Endothelial cell (in vitro differentiated cells): ENCODE results near the gene SGSH. TPM values are rescaled to one million over a fixed set of nuclear protein-coding genes. Genes with fewer than 3 reads are reported as not detected.

Experiments used
- DNase-seq: peaks from one replicate; pipeline ENCODE4 v3.0.0; 2021; ENCODE audit warnings: low spot score
- H3K27ac Mint-ChIP-seq: one replicate; pipeline ENCODE4 v1.8.0; 2021; ENCODE audit warnings: mixed read lengths, inconsistent platforms; ENCODE audit not compliant: unreplicated experiment
- H3K27me3 Mint-ChIP-seq: one replicate; pipeline ENCODE4 v1.8.0; 2021; ENCODE audit warnings: mild to moderate bottlenecking, moderate library complexity, mixed read lengths, inconsistent platforms; ENCODE audit not compliant: unreplicated experiment
- H3K36me3 Mint-ChIP-seq: one replicate; pipeline ENCODE4 v1.8.0; 2021; ENCODE audit warnings: mild to moderate bottlenecking, low read depth, mixed read lengths, inconsistent platforms; ENCODE audit not compliant: unreplicated experiment
- H3K4me1 Mint-ChIP-seq: one replicate; pipeline ENCODE4 v1.8.0; 2021; ENCODE audit warnings: mild to moderate bottlenecking, mixed read lengths, inconsistent platforms; ENCODE audit not compliant: unreplicated experiment
- H3K4me3 Mint-ChIP-seq: one replicate; pipeline ENCODE4 v1.8.0; 2021; ENCODE audit warnings: mild to moderate bottlenecking, mixed read lengths, inconsistent platforms; ENCODE audit not compliant: unreplicated experiment
- H3K9me3 Mint-ChIP-seq: one replicate; pipeline ENCODE4 v1.8.0; 2021; ENCODE audit warnings: mixed read lengths, inconsistent platforms; ENCODE audit not compliant: unreplicated experiment
- total RNA-seq: library from RNA; stranded (reverse); fragmentation: NEBNext Ultra II Directional; extraction: Animal tissue kit (Norgen Biotek cat#: 25700); gene quantifications from one replicate; pipeline ENCODE4 v1.2.1, GENCODE V29; 2021; ENCODE audit not compliant: unreplicated experiment
- TF ChIP-seq, protein P1 (sequence below): fragments of 200-600 bp; sonication (generic); IDR thresholded peaks from one replicate; pipeline ENCODE4 v1.5.0; 2021; ENCODE audit warnings: antibody characterized with exemption; ENCODE audit not compliant: unreplicated experiment

Gene SGSH
- total RNA-seq, 1 donor from 2014 or later = 76.0 TPM

DNA sequence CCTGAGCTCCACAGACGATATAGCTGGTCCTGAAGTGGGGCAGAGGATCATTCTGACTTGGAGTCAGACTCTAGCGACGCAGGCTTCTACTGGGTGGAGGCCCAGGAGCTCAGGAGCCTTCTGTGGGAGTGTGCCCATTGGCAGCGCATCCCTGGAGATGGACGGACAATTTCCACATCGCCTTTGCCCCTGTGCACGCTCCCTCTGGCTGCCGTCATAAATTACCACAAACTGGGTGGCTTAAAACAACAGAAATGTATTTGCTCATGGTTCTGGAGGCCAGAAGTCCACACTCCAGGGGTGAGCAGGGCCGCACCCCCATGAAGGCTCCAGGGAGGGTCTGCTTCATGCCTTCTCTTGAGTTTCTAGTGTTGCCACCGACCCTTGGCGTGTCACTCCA is 43.4 kb downstream of the SGSH start:
- Mint-ChIP-seq H3K9me3 (no peaks in the 10 kb centered on the region), H3K27me3 (peaks cover 3% of the 10 kb centered on the region), H3K27ac (no peak overlapping the region), H3K4me3 (no peak overlapping the region), H3K4me1 (no peaks in the 10 kb centered on the region), H3K36me3 (no peaks in the 10 kb centered on the region)
- no peak for DNase-seq
- TF ChIP-seq, protein P1, sequence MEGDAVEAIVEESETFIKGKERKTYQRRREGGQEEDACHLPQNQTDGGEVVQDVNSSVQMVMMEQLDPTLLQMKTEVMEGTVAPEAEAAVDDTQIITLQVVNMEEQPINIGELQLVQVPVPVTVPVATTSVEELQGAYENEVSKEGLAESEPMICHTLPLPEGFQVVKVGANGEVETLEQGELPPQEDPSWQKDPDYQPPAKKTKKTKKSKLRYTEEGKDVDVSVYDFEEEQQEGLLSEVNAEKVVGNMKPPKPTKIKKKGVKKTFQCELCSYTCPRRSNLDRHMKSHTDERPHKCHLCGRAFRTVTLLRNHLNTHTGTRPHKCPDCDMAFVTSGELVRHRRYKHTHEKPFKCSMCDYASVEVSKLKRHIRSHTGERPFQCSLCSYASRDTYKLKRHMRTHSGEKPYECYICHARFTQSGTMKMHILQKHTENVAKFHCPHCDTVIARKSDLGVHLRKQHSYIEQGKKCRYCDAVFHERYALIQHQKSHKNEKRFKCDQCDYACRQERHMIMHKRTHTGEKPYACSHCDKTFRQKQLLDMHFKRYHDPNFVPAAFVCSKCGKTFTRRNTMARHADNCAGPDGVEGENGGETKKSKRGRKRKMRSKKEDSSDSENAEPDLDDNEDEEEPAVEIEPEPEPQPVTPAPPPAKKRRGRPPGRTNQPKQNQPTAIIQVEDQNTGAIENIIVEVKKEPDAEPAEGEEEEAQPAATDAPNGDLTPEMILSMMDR = no peak

DNA sequence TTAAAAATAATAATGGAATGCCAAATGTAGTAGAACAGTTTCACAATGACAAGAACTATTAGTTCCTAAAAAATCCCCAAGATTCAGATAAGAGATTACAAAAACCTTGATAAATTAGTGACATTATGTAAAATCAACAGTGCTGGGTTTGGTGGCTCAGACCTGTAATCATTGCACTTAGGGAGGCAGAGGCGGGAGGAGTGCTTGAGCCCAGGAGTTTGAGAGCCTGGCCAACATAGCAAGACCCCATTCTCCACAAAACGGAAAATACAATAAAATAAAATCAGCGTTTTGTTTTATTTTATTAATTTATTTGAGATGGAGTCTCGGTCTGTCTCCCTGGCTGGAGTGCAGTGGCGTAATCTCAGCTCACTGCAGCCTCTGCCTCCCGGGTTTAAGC is 46.2 kb downstream of the SGSH start:
- TF ChIP-seq, protein P1 = no peak
- DNase-seq = no peak
- Mint-ChIP-seq H3K4me1 (no peaks in the 10 kb centered on the region), H3K27me3 (peaks cover 10% of the 10 kb centered on the region), H3K27ac (no peak overlapping the region), H3K9me3 (no peaks in the 10 kb centered on the region), H3K4me3 (no peak overlapping the region), H3K36me3 (peaks cover 5% of the 10 kb centered on the region)

DNA sequence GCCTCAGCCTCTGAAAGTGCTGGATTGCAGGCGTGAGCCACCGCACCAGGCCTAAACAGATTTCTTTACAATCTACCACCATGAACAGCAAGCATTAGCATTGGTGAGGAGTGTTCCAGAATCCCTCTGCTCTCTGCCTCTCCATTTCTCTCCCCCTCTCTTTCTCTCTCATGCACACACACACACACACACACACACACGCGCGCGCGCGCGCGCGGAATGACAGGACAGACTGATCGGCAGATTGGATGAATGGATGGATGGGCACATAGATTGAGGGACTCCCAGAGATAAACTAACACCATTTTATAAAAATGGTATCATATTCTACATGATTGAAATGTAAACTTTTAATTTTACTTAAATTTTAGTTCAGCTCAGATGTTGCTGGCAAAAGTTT is 47.0 kb downstream of the SGSH start:
- Mint-ChIP-seq H3K27ac (no peak overlapping the region), H3K4me1 (no peaks in the 10 kb centered on the region), H3K36me3 (peaks cover 6% of the 10 kb centered on the region), H3K9me3 (no peaks in the 10 kb centered on the region), H3K4me3 (no peak overlapping the region), H3K27me3 (peaks cover 10% of the 10 kb centered on the region)
- no peak for DNase-seq
- TF ChIP-seq, protein P1 = no peak

DNA sequence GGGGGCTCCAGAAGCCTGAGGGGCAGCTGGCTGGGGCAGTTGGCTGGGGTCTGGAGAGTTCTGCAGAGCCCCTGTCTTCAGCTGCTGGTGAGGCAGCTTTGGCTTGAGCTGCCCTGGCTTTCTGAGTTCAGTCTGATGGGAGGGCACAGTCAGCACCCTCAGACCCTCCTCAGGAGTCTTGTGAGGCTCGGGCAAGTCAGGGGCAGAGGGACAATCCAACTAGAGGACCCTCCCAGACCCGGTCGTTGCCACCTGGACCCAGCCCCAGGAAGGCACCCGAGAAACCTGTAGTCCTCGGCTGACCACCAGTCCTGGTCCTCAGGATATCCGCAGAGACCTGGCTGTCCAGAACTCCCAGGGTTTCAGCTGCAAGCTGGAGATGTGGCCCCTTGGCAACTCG is 48.5 kb downstream of the SGSH start:
- Mint-ChIP-seq H3K27ac (no peak overlapping the region), H3K4me3 (no peak overlapping the region), H3K9me3 (no peaks in the 10 kb centered on the region), H3K4me1 (no peaks in the 10 kb centered on the region), H3K27me3 (peaks cover 13% of the 10 kb centered on the region), H3K36me3 (peaks cover 6% of the 10 kb centered on the region)
- no peak for DNase-seq
- TF ChIP-seq, protein P1 = no peak

DNA sequence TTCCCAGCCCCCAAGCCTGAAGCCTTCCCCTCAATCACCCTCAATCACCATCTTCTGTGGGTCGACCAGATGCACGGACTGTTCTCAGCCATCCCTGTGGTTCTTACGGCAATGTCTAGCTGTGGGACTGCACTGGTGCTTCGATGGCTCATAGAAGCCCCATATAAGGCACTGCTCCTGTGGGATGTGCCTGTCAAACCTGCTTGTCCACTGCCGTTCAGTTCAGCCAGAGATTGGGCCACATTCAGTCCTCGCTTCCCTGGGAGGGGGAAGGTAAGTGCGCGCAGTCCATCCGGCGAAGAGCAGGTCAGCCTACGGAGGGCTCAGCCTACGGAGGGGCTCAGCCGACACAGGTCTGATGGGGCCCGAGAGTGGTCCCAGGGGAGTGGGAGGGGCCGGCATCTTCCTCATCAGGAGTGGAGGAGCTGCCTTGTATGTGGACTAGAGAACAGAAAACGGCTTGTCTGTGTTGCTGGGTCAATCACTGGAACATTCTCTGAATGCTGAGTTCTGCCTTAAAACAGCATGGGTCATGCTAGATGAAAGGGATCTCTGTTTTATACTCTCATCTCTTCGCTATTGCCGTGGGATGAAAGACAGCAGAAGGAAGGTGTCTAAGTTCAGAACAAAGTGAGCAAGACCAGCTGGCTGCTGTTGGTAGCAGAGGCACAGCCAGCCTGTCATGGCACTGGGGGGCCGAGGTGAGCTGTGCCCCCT is 50.2 kb downstream of the SGSH start, which contains the start of gene CARD14:
Gene CARD14, plus strand, starts transcription at position 247 of the 717 bp plus-strand sequence. CDS start 11,409 bp downstream, outside the sequence.
- Mint-ChIP-seq H3K36me3 (peaks cover 6% of the 10 kb centered on the region), H3K27me3 (peaks cover 13% of the 10 kb centered on the region), H3K4me3 (peak within 1 kb of the TSS; percentile 35), H3K9me3 (no peaks in the 10 kb centered on the region), H3K4me1 (no peaks in the 10 kb centered on the region), H3K27ac (no peak within 1 kb of the TSS)
- TF ChIP-seq, protein P1 = no peak
- no peak for DNase-seq
